CMK (cell line): ENCODE measurements around the gene FAM117B.

ENCODE experiments used
- DNase-seq: peaks from one replicate; pipeline ENCODE4 v3.0.0-alpha.2; 2010; ENCODE audit warnings: low read depth

FAM117B gene

DNA sequence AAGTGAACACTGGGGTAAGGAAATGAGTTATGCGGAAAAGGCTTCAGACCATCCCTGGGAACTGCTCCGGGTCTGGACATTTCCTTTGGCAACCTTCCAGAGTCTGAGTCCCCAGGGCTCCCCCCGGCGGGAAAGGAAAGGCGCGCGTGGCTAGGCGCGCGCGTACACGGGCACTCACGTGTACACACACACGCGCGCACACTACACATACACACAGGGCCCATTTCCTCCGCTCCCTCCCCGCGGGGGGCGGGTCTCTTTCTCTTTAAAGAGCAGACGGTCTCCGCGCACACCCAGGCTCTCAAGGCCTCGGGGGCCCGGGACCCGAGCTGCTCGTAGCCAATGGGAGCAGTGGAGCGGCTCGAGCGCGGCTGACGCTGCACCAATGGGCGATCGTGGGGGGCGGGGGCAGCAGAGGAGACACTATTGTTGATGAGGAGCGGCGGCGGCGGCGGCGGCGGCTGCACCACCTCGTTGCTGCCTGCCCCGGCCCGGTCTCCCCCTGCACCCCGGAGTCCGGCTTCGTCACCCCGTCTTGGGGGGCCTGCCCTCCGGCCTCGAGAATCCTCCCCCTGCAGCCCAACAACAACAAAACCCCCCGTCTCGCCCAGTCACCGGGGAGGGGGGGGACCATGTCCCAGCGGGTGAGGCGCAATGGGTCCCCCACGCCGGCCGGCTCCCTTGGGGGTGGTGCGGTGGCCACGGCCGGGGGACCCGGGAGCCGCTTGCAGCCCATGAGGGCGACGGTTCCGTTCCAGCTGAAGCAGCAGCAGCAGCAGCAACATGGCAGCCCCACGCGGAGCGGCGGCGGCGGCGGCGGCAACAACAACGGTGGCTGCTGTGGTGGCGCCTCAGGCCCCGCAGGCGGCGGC lies at the start of gene FAM117B:
FAM117B (plus strand) TSS at position 414 of the 872 bp plus-strand sequence; CDS start at position 633, 219 bp downstream.
- peak; percentile 91 for DNase-seq

DNA sequence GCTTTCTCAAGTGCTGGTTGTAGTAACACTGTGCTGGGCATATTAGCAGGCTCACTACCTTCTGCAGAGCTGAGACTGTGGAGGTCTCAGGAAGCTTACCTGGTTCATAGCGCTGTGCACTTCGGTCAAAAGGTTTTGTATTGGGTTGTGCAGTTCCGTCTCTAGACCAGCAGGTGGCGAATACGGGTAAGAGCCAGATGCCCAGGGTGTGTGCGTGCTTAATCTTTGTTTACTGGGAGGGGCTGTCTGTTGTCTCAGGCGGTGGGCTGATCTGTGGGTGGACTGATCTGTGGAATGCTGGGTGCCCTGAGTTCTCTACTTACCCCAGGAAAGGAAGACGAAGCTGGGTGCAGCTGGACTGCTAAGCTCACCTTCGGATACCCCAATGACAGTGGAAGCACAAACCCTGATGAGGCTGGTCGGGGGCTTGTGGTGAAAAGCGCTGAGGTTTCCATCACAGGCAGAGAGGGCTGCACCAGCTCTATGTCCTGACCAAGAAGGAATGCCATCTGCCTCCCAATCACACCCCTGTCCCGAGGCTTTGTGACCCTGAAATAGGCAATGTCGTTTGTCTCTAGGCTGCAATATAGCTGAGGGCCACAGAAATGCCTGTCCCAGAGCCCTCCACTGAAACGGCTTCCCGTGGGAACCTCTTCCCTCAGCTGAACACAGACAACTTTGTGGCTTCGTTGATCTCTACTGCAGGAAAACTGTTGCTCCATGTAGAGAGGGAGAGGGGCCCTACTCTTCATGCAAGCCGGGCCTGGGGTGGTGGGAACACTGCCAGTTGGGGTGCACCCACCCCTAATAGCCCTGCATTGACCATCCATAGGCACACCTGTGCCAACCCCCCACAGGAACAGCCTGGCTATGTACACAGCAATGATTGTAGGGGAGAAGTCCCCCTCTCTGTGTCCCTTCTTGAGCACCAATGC lies 45.9 kb upstream of the FAM117B start:
- DNase-seq, result peak; percentile 35

DNA sequence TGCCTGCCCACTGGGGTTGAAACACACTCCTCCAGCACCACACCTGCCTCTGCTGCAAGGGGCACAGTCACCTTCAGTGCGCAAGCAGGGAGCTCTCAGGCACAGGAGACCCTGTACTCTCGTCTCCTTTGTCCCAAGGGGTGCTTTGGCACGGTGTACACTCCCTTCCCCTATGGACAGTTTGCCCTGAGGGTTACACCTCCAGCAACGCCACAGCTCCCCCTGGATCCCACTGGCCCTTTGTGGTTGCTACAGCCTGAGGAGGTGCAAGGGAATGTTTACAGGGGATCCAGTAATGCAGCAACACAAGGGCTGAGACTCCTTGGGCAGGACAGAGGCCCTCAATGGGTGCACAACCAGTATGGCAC lies 45.2 kb upstream of the FAM117B start:
- DNase-seq, result no peak

DNA sequence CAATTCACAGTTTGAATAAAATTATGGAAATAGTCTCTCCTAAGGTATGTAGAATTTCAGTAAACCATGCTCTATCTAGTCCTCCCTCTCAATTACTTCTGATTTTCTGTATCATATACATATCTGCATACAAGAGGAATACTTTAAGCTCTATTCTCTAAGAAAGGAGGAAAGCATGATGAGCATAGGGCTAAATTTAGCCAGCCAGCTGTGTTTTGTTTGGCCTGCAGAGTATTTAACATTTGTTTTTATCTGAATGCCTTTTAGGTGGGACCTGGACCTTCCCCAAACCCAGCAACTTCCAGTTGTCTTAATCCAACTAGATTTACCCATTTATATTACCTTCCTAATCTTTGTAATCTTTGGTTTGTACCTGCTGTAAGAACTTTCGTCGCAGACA lies 42.2 kb upstream of the FAM117B start:
- no peak for DNase-seq

DNA sequence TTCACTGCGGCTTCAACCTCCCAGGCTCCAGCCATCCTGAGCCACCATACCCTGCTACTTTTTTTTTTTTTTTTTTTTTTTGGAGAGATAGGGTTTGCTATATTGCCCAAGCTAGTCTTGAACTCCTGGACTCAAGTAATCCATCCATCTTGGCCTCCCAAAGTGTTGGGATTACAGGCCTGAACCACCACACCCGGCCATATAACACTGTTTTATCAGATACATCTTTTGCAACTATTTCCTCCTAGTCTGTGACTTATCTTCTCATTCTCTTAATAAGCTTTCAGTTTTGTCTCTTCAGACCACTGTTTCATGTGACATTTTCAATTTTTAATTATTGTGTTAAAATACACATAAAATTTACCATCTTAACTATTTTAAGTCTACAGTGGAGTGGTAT lies 35.7 kb upstream of the FAM117B start:
- DNase-seq, result no peak

GRCh38 chr2:202599911-202600310 lies 34.9 kb upstream of the FAM117B start:
- no peak for DNase-seq

DNA sequence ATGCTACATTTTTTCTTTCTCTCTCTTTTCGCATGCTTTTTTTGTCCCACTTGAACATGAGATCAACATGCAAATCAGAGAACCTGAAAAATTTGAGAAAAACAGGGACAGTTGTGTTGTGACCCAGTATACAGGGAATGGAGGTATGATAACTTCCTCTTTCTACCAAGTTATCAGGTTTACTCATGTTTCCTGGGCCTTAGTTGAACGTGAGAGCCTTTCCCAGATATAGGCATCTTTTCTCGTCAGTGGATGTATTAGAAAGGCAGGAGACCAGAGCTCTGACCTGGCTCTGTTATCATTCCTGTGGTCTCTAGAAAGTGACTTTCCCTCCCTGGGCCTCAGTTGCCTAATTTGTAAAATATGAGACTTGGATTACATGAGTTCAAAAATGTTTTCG lies 30.1 kb upstream of the FAM117B start:
- DNase-seq, result no peak

DNA sequence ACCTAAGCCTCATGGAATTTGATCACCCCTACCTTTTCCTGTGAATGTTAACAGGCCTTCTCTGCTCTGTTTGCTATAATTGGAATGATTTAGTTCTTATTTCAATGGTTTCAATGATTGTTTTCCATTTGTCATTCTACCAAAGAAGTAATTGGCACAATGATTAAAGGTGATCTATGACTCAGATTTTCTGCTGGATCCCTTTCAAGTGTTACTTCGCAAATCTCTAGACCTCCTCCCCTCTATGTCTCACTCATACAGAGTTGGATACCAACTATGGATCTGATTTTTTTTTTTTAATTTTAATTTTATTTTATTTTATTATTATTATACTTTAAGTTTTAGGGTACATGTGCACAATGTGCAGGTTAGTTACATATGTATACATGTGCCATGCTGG lies 29.6 kb upstream of the FAM117B start:
- no peak for DNase-seq

GRCh38 chr2:202608142-202608852 lies 26.5 kb upstream of the FAM117B start:
- DNase-seq, result no peak

- no peak for DNase-seq
Observed at GRCh38 chr2:202609381-202610145, 25.2 kb upstream of the FAM117B start.

DNA sequence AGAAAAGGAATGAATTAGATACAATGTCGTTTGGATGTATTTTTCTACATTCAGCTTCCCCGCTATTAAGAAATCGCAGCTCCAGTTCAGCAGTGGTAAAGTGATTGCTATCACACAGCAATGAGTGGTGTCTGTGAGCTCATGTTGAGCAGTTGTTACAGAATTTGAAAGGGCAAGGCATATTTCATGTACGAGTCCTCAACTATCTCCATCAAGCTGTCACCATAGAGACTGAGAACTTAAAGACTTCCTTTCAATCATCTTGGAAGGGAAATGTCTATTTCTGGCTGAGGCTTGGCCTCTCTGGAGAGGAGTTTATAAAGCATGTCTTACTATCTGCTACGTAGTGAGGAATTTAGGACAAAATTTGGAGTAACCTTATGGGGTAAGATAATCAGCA lies 24.4 kb upstream of the FAM117B start:
- DNase-seq, result no peak

DNA sequence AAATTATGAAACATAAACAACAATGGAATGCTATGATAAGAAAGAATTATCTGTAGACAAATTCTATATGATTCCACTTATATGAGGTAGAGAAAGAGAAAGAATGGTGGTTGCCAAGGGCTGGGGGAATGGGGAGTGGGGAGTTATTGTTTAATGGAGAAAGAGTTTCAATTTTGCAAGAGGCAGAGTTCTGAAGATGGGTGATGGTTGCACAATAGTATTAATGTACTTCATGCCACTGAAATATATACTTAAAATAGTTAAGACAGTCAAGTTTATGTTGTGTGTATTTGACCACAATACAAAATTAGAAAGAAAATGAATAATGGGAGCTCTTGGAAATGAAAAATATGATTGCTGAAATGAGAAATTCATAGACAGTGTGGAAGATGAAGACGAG lies 22.6 kb upstream of the FAM117B start:
- no peak for DNase-seq

DNA sequence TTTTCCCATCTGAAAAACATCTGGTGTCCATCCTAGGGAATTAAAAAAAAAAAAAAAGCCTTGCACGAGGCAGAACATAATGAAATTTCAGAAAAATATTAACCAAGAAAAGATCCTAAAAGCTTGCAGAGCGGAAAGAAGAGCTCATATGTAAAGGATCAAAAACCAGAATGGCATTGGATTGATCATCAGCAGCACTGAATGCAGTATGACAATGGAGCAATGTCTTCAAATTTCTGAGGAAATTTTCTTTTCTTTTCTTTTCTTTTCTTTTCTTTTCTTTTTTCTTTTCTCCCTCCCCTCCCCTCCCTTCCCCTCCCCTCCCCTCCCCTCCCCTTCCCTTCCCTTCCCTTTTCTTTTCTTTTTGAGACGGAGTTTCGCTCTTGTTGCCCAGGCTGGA lies 21.3 kb upstream of the FAM117B start:
- no peak for DNase-seq

DNA sequence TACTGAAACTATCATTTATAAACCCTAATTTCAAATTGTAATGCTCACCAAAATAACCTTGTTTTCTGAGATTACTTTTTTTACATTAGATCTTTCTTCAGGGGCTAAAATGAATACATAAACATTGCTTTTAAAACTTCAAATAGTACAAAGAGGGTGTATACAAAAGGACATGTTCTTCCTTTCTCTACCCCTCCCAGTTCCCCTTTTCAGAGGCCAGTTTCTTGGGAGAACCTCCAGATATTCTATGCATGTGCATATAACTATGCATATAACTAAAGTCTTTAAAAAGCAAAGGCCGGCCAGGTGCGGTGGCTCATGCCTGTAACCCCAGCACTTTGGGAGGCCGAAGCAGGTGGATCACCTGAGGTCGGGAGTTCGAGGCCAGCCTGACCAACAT lies 10.6 kb upstream of the FAM117B start:
- DNase-seq, result no peak

DNA sequence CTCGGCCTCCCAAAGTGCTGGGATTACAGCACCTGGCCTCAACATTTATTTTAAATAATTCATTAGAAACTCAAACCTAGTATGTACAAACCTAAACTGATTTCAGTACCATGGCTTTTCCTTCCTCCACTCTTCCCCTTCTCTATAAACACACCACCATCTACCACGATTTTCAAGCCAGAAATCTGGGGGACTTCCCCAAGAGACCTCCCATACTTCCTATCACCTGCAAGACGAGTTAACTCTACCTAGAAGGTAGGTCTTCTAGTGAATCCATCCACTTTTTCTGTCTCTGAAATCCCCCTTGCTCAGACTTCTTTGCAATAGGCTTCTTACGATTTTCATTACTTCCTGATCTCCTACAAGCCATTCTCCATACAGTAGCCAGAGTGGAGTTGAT lies 7.7 kb upstream of the FAM117B start:
- no peak for DNase-seq

- DNase-seq, result no peak
Observed at GRCh38 chr2:202628646-202629198, 6.0 kb upstream of the FAM117B start.

DNA sequence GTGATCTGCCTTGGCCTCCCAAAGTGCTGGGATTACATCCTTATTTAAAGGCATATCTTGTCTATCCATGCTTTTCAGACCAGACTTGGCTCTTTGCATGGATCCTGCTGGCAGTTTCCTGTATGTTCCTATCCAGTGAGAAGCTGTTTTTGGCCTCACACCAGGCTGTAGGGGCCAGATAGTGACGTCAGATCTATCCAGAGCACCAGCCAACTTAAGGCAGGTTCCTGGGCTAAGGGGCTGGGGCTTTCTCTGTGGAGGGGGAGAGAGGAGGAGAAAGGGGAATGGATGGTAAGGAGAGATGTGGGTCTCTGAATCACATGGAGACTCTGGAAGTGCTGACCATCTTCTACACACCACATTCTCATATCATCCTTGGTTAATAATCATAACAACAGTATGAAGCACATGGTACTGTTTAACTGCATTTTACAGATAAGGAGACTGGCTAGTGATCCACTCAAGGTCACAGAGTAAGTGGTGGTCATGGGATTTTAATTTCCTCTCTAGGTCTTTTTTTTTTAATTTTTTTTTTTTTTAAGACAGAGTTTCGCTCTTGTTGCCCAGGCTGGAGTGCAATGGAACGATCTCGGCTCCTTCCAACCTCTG lies 2.0 kb upstream of the FAM117B start:
- no peak for DNase-seq

GRCh38 chr2:202633470-202633869 lies 1.3 kb upstream of the FAM117B start:
- no peak for DNase-seq

DNA sequence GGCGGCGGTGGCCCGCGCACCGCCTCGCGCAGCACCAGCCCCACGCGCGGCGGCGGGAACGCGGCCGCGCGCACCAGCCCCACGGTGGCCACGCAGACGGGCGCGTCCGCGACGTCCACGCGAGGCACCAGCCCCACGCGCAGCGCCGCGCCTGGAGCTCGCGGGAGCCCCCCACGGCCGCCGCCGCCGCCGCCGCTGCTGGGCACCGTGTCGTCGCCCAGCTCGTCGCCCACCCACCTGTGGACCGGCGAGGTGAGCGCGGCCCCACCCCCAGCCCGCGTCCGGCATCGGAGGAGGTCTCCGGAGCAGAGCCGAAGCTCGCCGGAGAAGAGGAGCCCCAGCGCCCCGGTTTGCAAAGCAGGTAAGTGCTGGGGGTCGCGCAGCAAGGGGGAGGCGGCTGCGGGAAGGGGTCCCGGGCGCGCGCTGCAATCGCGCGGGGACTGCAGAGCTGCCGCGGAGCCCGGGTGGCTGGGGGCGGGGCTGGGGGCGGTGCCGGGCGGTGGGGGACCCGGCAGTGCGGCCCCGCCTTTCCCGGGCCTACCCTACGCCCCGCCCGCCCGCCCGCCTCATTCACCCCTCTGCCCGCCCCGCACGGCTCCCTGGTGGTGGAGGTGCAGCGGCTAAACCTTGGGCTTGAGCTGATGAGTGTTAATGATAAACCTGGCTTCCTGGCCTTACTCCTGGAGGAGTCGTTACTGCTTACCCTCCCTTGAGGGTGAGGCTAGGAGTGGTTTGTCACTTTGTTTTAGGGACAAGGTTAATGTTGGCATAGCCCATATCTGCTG lies 851 bp downstream of the FAM117B start:
- peak; percentile 44 for DNase-seq

DNA sequence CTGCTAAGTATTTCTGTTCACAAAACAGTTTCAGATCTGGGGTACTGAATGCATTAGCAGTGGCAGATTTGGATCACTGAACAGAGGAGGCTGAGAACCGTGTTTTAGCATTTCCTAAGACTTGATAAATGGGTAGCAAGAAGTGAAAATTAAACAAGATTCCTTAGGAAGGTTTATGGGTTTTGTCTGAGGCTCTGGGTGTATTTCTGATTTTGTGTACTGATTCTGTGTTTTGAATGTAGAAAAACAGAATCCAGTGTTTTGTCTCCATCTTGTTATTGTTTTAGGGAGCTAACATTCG lies 1.4 kb downstream of the FAM117B start:
- DNase-seq, result no peak
